HepG2 (cell line): ENCODE results near the gene GNAS. TPM values are rescaled to one million over a fixed set of nuclear protein-coding genes. Genes with fewer than 3 reads are reported as not detected.

ENCODE experiments used
- BORCS8-MEF2B ChIP-seq: sonication (generic); formaldehyde crosslinking; IDR thresholded peaks from 2 replicates; pipeline ENCODE4 v1.8.0; 2022; ENCODE audit warnings: mild to moderate bottlenecking, missing genetic modification reagents
- EEA1 ChIP-seq: sonication (generic); formaldehyde crosslinking; IDR thresholded peaks from 2 replicates; pipeline ENCODE4 v1.5.1; 2020; ENCODE audit warnings: mild to moderate bottlenecking, missing genetic modification reagents, borderline replicate concordance
- HNRNPUL1 ChIP-seq: fragments of 200-400 bp; formaldehyde crosslinking; IDR thresholded peaks from 2 replicates; pipeline ENCODE4 v1.6.1; 2017; ENCODE audit warnings: low read depth, mild to moderate bottlenecking, low read length, moderate library complexity
- HOXD1 ChIP-seq: sonication (generic); formaldehyde crosslinking; IDR thresholded peaks from 2 replicates; pipeline ENCODE4 v1.5.0; 2020; ENCODE audit warnings: missing genetic modification reagents
- JDP2 ChIP-seq: sonication (generic); formaldehyde crosslinking; IDR thresholded peaks from 2 replicates; pipeline ENCODE4 v1.8.1; 2022; ENCODE audit warnings: missing genetic modification reagents, borderline replicate concordance
- JUNB ChIP-seq: sonication (generic); formaldehyde crosslinking; IDR thresholded peaks from 2 replicates; pipeline ENCODE4 v1.8.0; 2022; ENCODE audit warnings: missing genetic modification reagents, mild to moderate bottlenecking, borderline replicate concordance
- KLF16 ChIP-seq, 2 experiments: sonication (generic) in 1 of 2; formaldehyde crosslinking in 1 of 2; IDR thresholded peaks; 2 replicates each; pipeline versions ENCODE4 v1.6.1 to v1.8.0; 2016 to 2023; ENCODE audit warnings: missing genetic modification reagents in 2 of 2, missing compliant biosample characterization in 1 of 2
- NFKBIZ ChIP-seq: IDR thresholded peaks from 2 replicates; pipeline ENCODE4 v1.6.1; 2018; ENCODE audit warnings: missing genetic modification reagents, missing compliant biosample characterization
- PHF5A ChIP-seq: IDR thresholded peaks from one replicate; pipeline ENCODE4 v1.6.1; 2018; ENCODE audit warnings: low read depth, missing genetic modification reagents; ENCODE audit not compliant: unreplicated experiment
- PHF8 ChIP-seq: sonication (generic); formaldehyde crosslinking; IDR thresholded peaks from 2 replicates; pipeline ENCODE4 v1.5.0; 2020; ENCODE audit warnings: missing genetic modification reagents
- ZFP90 ChIP-seq: sonication (generic); formaldehyde crosslinking; IDR thresholded peaks from 2 replicates; pipeline ENCODE4 v1.8.0; 2022; ENCODE audit warnings: missing genetic modification reagents, mild to moderate bottlenecking, inconsistent platforms, borderline replicate concordance
- ZNF10 ChIP-seq: sonication (generic); formaldehyde crosslinking; IDR thresholded peaks from 2 replicates; pipeline ENCODE4 v1.4.0; 2020; ENCODE audit warnings: mild to moderate bottlenecking, low read depth, missing genetic modification reagents, borderline replicate concordance
- ZNF34 ChIP-seq: sonication (generic); formaldehyde crosslinking; IDR thresholded peaks from 2 replicates; pipeline ENCODE4 v1.4.0; 2020; ENCODE audit warnings: mild to moderate bottlenecking, missing genetic modification reagents, borderline replicate concordance
- ZNF644 ChIP-seq: IDR thresholded peaks from 2 replicates; pipeline ENCODE4 v1.6.1; 2016; ENCODE audit warnings: low read depth
- ZNF772 ChIP-seq: sonication (generic); formaldehyde crosslinking; IDR thresholded peaks from 2 replicates; pipeline ENCODE4 v1.5.0; 2020; ENCODE audit warnings: mild to moderate bottlenecking, missing genetic modification reagents
- ZNF780A ChIP-seq: sonication (generic); formaldehyde crosslinking; IDR thresholded peaks from 2 replicates; pipeline ENCODE4 v1.8.0; 2022; ENCODE audit warnings: mild to moderate bottlenecking, missing genetic modification reagents, moderate library complexity
- ZNF790 ChIP-seq: sonication (generic); formaldehyde crosslinking; IDR thresholded peaks from 2 replicates; pipeline ENCODE4 v1.8.0; 2022; ENCODE audit warnings: missing genetic modification reagents, mild to moderate bottlenecking, borderline replicate concordance
- polyA plus RNA-seq, 8 experiments: library from polyadenylated mRNA; depleted of rRNA in 3 of 8; stranded (reverse) in 7 of 8; unstranded in 1 of 8; fragments of >200 nt; fragmentation: Illumina TruSeq in 4 of 8; extraction: Trizol in 4 of 8; gene quantifications; 2 replicates each; pipeline versions ENCODE4 v1.2.1 to v1.2.3, GENCODE V29; 2011 to 2016; ENCODE audit warnings: low read depth in 4 of 8, missing spikeins in 1 of 8, mixed read lengths in 1 of 8; ENCODE audit not compliant: insufficient read depth in 1 of 8
- total RNA-seq, 5 experiments: library from RNA; depleted of rRNA; stranded (reverse); fragments of >200 nt; fragmentation: Illumina TruSeq; extraction: Trizol; gene quantifications; 2 replicates each; pipeline ENCODE4 v1.2.3, GENCODE V29; 2016; ENCODE audit warnings: low read depth in 1 of 5
- TF ChIP-seq, protein P1 (sequence below): sonication (generic); formaldehyde crosslinking; IDR thresholded peaks from 2 replicates; pipeline ENCODE4 v1.5.1; 2020; ENCODE audit warnings: mild to moderate bottlenecking, moderate library complexity, missing genetic modification reagents
- TF ChIP-seq, protein P2 (sequence below): sonication (generic); formaldehyde crosslinking; IDR thresholded peaks from 2 replicates; pipeline ENCODE4 v1.4.0; 2020; ENCODE audit warnings: missing genetic modification reagents, borderline replicate concordance
- TF ChIP-seq, protein P3 (sequence below): IDR thresholded peaks from 2 replicates; pipeline ENCODE4 v1.6.1; 2016; ENCODE audit warnings: mild to moderate bottlenecking
- TF ChIP-seq, protein P4 (sequence below): sonication (generic); formaldehyde crosslinking; IDR thresholded peaks from 2 replicates; pipeline ENCODE4 v1.9.0; 2021; ENCODE audit warnings: missing genetic modification reagents, borderline replicate concordance

The GNAS gene
- total and polyA plus RNA-seq, 2 of the 13 experiments (the other 11 are each of a cell fraction or from before 2014, with no cell fraction given) = 407 to 1,008 TPM

DNA sequence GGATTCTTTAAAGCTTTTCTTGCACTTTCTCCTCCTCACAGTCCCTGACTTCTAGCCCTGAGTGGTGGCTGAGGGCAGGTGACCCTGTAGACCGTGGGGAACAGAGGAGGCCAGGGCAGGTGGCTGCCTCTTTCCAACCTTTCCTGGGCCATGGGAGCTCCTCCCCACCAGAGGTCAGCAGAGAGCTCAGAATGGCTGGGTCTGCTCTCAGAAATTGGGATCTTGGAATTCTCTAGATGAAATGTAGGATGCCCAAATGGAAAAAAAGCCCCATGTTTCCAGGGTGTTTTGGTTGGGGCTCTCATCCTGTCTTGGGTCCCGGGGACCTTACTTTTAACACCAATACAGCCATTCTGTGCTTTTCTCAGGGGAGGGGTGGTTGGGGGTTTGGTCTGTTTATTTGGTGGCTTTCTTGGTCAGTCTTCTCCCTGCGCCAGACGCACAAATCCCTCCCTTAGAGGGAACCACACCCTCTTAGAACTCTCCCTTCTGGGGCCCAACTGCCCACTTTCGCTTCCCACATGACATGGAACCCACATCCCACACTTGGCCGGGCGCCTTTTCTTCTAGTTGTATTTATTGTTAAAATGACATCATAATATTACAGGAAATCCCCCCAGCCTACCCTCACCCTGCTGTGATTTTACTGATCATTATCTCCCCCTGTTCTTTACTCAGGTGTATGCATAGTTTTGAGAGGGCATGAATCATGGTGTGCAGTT is 17.9 kb downstream of the GNAS start (continued):
- no peak for TF ChIP-seq HNRNPUL1
- no peak for TF ChIP-seq JDP2 (CRISPR knock-in tag)
- TF ChIP-seq ZNF772 (CRISPR knock-in tag) = no peak
- TF ChIP-seq ZNF644 (CRISPR knock-in tag) = no peak
- TF ChIP-seq, protein P1, sequence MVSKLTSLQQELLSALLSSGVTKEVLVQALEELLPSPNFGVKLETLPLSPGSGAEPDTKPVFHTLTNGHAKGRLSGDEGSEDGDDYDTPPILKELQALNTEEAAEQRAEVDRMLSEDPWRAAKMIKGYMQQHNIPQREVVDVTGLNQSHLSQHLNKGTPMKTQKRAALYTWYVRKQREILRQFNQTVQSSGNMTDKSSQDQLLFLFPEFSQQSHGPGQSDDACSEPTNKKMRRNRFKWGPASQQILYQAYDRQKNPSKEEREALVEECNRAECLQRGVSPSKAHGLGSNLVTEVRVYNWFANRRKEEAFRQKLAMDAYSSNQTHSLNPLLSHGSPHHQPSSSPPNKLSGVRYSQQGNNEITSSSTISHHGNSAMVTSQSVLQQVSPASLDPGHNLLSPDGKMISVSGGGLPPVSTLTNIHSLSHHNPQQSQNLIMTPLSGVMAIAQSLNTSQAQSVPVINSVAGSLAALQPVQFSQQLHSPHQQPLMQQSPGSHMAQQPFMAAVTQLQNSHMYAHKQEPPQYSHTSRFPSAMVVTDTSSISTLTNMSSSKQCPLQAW (CRISPR knock-in tag) = 0 out of 2 replicates have a peak, but pooled peaks have one; percentile 50
- TF ChIP-seq HOXD1 = no peak
- no peak for TF ChIP-seq EEA1
- TF ChIP-seq, protein P2, sequence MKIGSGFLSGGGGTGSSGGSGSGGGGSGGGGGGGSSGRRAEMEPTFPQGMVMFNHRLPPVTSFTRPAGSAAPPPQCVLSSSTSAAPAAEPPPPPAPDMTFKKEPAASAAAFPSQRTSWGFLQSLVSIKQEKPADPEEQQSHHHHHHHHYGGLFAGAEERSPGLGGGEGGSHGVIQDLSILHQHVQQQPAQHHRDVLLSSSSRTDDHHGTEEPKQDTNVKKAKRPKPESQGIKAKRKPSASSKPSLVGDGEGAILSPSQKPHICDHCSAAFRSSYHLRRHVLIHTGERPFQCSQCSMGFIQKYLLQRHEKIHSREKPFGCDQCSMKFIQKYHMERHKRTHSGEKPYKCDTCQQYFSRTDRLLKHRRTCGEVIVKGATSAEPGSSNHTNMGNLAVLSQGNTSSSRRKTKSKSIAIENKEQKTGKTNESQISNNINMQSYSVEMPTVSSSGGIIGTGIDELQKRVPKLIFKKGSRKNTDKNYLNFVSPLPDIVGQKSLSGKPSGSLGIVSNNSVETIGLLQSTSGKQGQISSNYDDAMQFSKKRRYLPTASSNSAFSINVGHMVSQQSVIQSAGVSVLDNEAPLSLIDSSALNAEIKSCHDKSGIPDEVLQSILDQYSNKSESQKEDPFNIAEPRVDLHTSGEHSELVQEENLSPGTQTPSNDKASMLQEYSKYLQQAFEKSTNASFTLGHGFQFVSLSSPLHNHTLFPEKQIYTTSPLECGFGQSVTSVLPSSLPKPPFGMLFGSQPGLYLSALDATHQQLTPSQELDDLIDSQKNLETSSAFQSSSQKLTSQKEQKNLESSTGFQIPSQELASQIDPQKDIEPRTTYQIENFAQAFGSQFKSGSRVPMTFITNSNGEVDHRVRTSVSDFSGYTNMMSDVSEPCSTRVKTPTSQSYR = no peak
- no peak for TF ChIP-seq KLF16 (CRISPR knock-in tag; IDR thresholded peaks at IDR 0.05)
- no peak for TF ChIP-seq PHF5A
- no peak for TF ChIP-seq PHF8 (CRISPR knock-in tag)
- no peak for TF ChIP-seq JUNB (CRISPR knock-in tag)
- TF ChIP-seq, protein P3, sequence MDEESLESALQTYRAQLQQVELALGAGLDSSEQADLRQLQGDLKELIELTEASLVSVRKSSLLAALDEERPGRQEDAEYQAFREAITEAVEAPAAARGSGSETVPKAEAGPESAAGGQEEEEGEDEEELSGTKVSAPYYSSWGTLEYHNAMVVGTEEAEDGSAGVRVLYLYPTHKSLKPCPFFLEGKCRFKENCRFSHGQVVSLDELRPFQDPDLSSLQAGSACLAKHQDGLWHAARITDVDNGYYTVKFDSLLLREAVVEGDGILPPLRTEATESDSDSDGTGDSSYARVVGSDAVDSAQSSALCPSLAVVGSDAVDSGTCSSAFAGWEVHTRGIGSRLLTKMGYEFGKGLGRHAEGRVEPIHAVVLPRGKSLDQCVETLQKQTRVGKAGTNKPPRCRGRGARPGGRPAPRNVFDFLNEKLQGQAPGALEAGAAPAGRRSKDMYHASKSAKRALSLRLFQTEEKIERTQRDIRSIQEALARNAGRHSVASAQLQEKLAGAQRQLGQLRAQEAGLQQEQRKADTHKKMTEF (CRISPR knock-in tag) = 0 out of 2 replicates have a peak, but pooled peaks have one; percentile 19
- no peak for TF ChIP-seq ZNF10
- no peak for TF ChIP-seq ZNF34 (CRISPR knock-in tag)
- TF ChIP-seq ZNF790 (CRISPR knock-in tag) = no peak
- TF ChIP-seq ZFP90 = no peak
- TF ChIP-seq, protein P4, sequence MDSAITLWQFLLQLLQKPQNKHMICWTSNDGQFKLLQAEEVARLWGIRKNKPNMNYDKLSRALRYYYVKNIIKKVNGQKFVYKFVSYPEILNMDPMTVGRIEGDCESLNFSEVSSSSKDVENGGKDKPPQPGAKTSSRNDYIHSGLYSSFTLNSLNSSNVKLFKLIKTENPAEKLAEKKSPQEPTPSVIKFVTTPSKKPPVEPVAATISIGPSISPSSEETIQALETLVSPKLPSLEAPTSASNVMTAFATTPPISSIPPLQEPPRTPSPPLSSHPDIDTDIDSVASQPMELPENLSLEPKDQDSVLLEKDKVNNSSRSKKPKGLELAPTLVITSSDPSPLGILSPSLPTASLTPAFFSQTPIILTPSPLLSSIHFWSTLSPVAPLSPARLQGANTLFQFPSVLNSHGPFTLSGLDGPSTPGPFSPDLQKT = no peak
- no peak for TF ChIP-seq NFKBIZ (CRISPR knock-in tag)
- TF ChIP-seq ZNF780A (CRISPR knock-in tag) = no peak
- TF ChIP-seq BORCS8-MEF2B (CRISPR knock-in tag) = no peak
